ENCODE data around the gene TMEM163.

DNA sequence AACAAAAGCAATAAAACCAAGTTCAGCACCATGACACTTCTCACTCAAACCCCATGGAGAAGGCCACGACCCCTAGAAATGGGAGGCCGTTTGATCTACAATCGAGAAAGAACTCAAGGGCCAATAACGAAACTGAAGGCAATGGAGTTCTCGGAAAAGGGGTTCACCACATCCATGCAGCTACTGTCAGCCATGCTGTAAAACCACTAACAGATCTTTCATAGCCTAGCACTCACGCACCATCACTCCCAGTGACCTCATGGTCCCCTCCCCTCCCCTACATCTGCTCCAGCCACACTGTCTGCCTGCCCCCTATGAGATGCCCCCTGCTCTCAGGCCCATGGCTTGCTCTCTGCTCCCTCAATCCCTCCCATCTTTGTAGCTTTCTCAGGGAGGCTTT lies 135.3 kb downstream of the TMEM163 start:
- TF ChIP-seq, protein P1, sequence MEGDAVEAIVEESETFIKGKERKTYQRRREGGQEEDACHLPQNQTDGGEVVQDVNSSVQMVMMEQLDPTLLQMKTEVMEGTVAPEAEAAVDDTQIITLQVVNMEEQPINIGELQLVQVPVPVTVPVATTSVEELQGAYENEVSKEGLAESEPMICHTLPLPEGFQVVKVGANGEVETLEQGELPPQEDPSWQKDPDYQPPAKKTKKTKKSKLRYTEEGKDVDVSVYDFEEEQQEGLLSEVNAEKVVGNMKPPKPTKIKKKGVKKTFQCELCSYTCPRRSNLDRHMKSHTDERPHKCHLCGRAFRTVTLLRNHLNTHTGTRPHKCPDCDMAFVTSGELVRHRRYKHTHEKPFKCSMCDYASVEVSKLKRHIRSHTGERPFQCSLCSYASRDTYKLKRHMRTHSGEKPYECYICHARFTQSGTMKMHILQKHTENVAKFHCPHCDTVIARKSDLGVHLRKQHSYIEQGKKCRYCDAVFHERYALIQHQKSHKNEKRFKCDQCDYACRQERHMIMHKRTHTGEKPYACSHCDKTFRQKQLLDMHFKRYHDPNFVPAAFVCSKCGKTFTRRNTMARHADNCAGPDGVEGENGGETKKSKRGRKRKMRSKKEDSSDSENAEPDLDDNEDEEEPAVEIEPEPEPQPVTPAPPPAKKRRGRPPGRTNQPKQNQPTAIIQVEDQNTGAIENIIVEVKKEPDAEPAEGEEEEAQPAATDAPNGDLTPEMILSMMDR (conservative IDR thresholded peaks at IDR 0.05; ENCODE audit: low read length): no peak
- no peak for TF ChIP-seq EZH2phosphoT487 (IDR thresholded peaks at IDR 0.05; ENCODE audit: borderline replicate concordance, low read depth, low read length)

Measured in OCI-LY7 (cell line).